Lung microvascular endothelial cell (primary cell): ENCODE measurements around the gene C20orf204. TPM values are rescaled to one million over a fixed set of nuclear protein-coding genes. Genes with fewer than 3 reads are reported as not detected.

Experiments used
- DNase-seq, 2 donors: peaks; one replicate each; pipeline versions ENCODE4 v3.0.0 to v3.0.0-alpha.2; 2010; ENCODE audit warnings: low read depth in 2 of 2
- total RNA-seq: library from RNA; depleted of rRNA; stranded (reverse); fragments of >200 nt; gene quantifications from 2 replicates; pipeline ENCODE4 v1.2.1, GENCODE V29; 2014

Gene C20orf204
- total RNA-seq, 1 donor from 2014 or later = 6.9 TPM

GRCh38 chr20:64025826-64026412 lies 10.1 kb upstream of the C20orf204 start:
- no peak for DNase-seq

GRCh38 chr20:64027981-64028685 lies 7.8 kb upstream of the C20orf204 start:
- DNase-seq = no peak

GRCh38 chr20:64029293-64030117 lies 6.5 kb upstream of the C20orf204 start:
- no peak for DNase-seq

- DNase-seq = no peak
Measured at GRCh38 chr20:64030371-64031134, 5.4 kb upstream of the C20orf204 start.

- DNase-seq = no peak
Measured at GRCh38 chr20:64031822-64032314, 4.1 kb upstream of the C20orf204 start.

- no peak for DNase-seq
Measured at GRCh38 chr20:64032706-64033624, 3.0 kb upstream of the C20orf204 start.

GRCh38 chr20:64033981-64034493 lies 1.9 kb upstream of the C20orf204 start:
- DNase-seq = no peak

- no peak for DNase-seq
Measured at GRCh38 chr20:64035066-64035932, 683 bp upstream of the C20orf204 start.

- peak in 1 of 2 donors; percentile 29 for DNase-seq
Measured at GRCh38 chr20:64036346-64037198, 590 bp downstream of the C20orf204 start.

GRCh38 chr20:64037199-64037497 lies 1.2 kb downstream of the C20orf204 start:
- DNase-seq = no peak

GRCh38 chr20:64037498-64038213 lies 1.7 kb downstream of the C20orf204 start:
- peak in 1 of 2 donors; percentile 48 for DNase-seq

GRCh38 chr20:64038224-64038564 lies 2.2 kb downstream of the C20orf204 start:
- peak in 1 of 2 donors; percentile 69 for DNase-seq

- DNase-seq = peak; percentile 90 to 99
Measured at GRCh38 chr20:64038565-64039292, 2.7 kb downstream of the C20orf204 start.

- peak in 1 of 2 donors; percentile 39 for DNase-seq
Measured at GRCh38 chr20:64039293-64040160, 3.5 kb downstream of the C20orf204 start.

- no peak for DNase-seq
Measured at GRCh38 chr20:64040231-64041039, 4.5 kb downstream of the C20orf204 start.
